HepG2 (cell line): Measurements from ENCODE around the gene RNF135. TPM values are rescaled to one million over a fixed set of nuclear protein-coding genes. Genes with fewer than 3 reads are reported as not detected.

ENCODE experiments used
- ATAC-seq: fragments of 200-7000 bp; cut with Tn5 transposase; 3 replicates; pipeline ENCODE4 v1.9.1; 2020; ENCODE audit warnings: mild to moderate bottlenecking, moderate library complexity
- BruUV-seq: library from RNA; stranded (reverse); fragments of 400-500 nt; replicated peaks from 2 replicates; lab custom pipeline; 2021; lab: Mats Ljungman, UMichigan
- CTCF ChIA-PET: fragments of 300-600 bp; formaldehyde crosslinking; extraction: SDS; loops from one replicate; lab custom pipeline; 2021; ENCODE audit warnings: low total read pairs, inconsistent platforms, low intra/inter-chr PET ratio; lab: Yijun Ruan, JAX
- POLR2A ChIA-PET: fragments of 350-600 bp; sonication (Branson Sonifier 250); formaldehyde crosslinking; loops from one replicate; lab custom pipeline; 2020; ENCODE audit warnings: antibody characterized with exemption, inconsistent platforms; lab: Yijun Ruan, JAX
- DNase-seq: peaks from one replicate; pipeline ENCODE4 v3.0.0-alpha.2; 2015; ENCODE audit warnings: low spot score
- FAIRE-seq: peaks from 3 replicates; lab custom pipeline; 2011; peaks lifted over from hg19 to GRCh38; lab: Jason Lieb, UNC
- H2AFZ ChIP-seq: one replicate; pipeline ENCODE4 v1.6.1; 2011; ENCODE audit warnings: low read length, inconsistent platforms
- H3K27ac ChIP-seq: fragments of 300-600 bp; 3 replicates; pipeline ENCODE4 v1.8.0; 2011; ENCODE audit warnings: mixed run types, mild to moderate bottlenecking, mixed read lengths, low read length, inconsistent platforms; ENCODE audit not compliant: insufficient read depth; ENCODE audit errors: extremely low read length
- H3K27me3 ChIP-seq, 2 experiments: fragments of 200-600 bp in 1 of 2; 2 replicates in 1 of 2; 3 replicates in 1 of 2; pipeline versions ENCODE4 v1.6.0 to v1.8.0; 2011; ENCODE audit warnings: low read length in 2 of 2, mild to moderate bottlenecking in 2 of 2, moderate library complexity in 2 of 2, inconsistent platforms in 1 of 2; ENCODE audit not compliant: insufficient read depth in 2 of 2, control insufficient read depth in 1 of 2
- H3K36me3 ChIP-seq, 2 experiments: fragments of 200-600 bp in 1 of 2; replicated peaks in 1 of 2; 2 replicates in 1 of 2; 3 replicates in 1 of 2; pipeline versions ENCODE4 v1.5.1 to v1.8.0; 2011; ENCODE audit warnings: low read length in 2 of 2, inconsistent platforms in 1 of 2; ENCODE audit not compliant: insufficient read depth in 2 of 2, control insufficient read depth in 1 of 2
- H3K4me1 ChIP-seq: 2 replicates; pipeline ENCODE4 v1.5.1; 2012; ENCODE audit warnings: low read length, inconsistent platforms; ENCODE audit not compliant: insufficient read depth
- H3K4me2 ChIP-seq: 2 replicates; pipeline ENCODE4 v1.6.0; 2011; ENCODE audit warnings: low read depth, low read length, inconsistent platforms
- H3K4me3 ChIP-seq, 3 experiments: fragments of 200-600 bp in 1 of 3; sonication (generic), shearing (Covaris generic) in 1 of 3; replicated peaks in 1 of 3; 2 replicates each; pipeline ENCODE4 v1.5.1; 2011 to 2016; ENCODE audit warnings: low read length in 3 of 3, inconsistent platforms in 2 of 3, low read depth in 2 of 3, mild to moderate bottlenecking in 2 of 3, control low read depth in 1 of 3, mixed read lengths in 1 of 3; ENCODE audit not compliant: insufficient read depth in 1 of 3
- H3K79me2 ChIP-seq: one replicate; pipeline ENCODE4 v1.6.1; 2011; ENCODE audit warnings: low read length, inconsistent platforms; ENCODE audit not compliant: insufficient read depth
- H3K9ac ChIP-seq: 2 replicates; pipeline ENCODE4 v1.6.0; 2011; ENCODE audit warnings: mild to moderate bottlenecking, low read depth, low read length, inconsistent platforms; ENCODE audit not compliant: insufficient read depth
- H3K9me3 ChIP-seq: 2 replicates; pipeline ENCODE4 v1.5.1; 2012; ENCODE audit warnings: mild to moderate bottlenecking, low read length
- H4K20me1 ChIP-seq: 2 replicates; pipeline ENCODE4 v1.6.0; 2011; ENCODE audit warnings: inconsistent platforms, mild to moderate bottlenecking, low read length, moderate library complexity; ENCODE audit not compliant: insufficient read depth
- BCL6 ChIP-seq: IDR thresholded peaks from 2 replicates; pipeline ENCODE4 v1.6.1; 2016; ENCODE audit warnings: missing genetic modification reagents, missing compliant biosample characterization
- DNMT3B ChIP-seq: conservative IDR thresholded peaks from 2 replicates; pipeline ENCODE4 v1.6.1; 2016; ENCODE audit warnings: missing biosample characterization, control low read depth
- GMEB2 ChIP-seq: IDR thresholded peaks from 2 replicates; pipeline ENCODE4 v1.6.1; 2016; ENCODE audit warnings: missing biosample characterization, missing genetic modification reagents, low read depth
- SUZ12 ChIP-seq: fragments of 150-350 bp; IDR thresholded peaks from 2 replicates; pipeline ENCODE4 v1.6.1; 2014; ENCODE audit warnings: low read depth, low read length
- ZNF10 ChIP-seq: sonication (generic); formaldehyde crosslinking; IDR thresholded peaks from 2 replicates; pipeline ENCODE4 v1.4.0; 2020; ENCODE audit warnings: mild to moderate bottlenecking, low read depth, missing genetic modification reagents, borderline replicate concordance
- ZNF281 ChIP-seq: sonication (generic); formaldehyde crosslinking; IDR thresholded peaks from 2 replicates; pipeline ENCODE4 v1.4.0; 2020; ENCODE audit warnings: missing genetic modification reagents, borderline replicate concordance
- ZNF501 ChIP-seq: sonication (generic); formaldehyde crosslinking; IDR thresholded peaks from 2 replicates; pipeline ENCODE4 v1.5.1; 2020; ENCODE audit warnings: mild to moderate bottlenecking, moderate library complexity, missing genetic modification reagents
- ZNF629 ChIP-seq: sonication (generic); formaldehyde crosslinking; conservative IDR thresholded peaks from 2 replicates; pipeline ENCODE4 v1.5.0; 2020; ENCODE audit warnings: missing genetic modification reagents
- ZNF660 ChIP-seq: sonication (generic); formaldehyde crosslinking; IDR thresholded peaks from 2 replicates; pipeline ENCODE4 v1.5.1; 2020; ENCODE audit warnings: mild to moderate bottlenecking, low read depth, missing genetic modification reagents, borderline replicate concordance
- ZNF768 ChIP-seq: sonication (generic); formaldehyde crosslinking; IDR thresholded peaks from 2 replicates; pipeline ENCODE4 v1.4.0; 2020; ENCODE audit warnings: missing genetic modification reagents
- WGBS: methylation state at CpG from one replicate; pipeline ENCODE4 v1.1.6; 2017; ENCODE audit warnings: low lambda C conversion rate; 5-methylcytosine and 5-hydroxymethylcytosine counted together
- in situ Hi-C: cut with HindIII; loops from 2 replicates; pipeline ENCODE4 v1.10.0; 2017; ENCODE audit warnings: low pct_unique_long_range_greater_than_20kb; ENCODE audit not compliant: extremely low pct_ligation_motif_present
- intact Hi-C: fragments of 100-400 bp; cut with micrococcal nuclease; formaldehyde crosslinking; loops from one replicate; pipeline ENCODE4 v1.10.0; 2022; ENCODE audit not compliant: unreplicated experiment
- polyA plus RNA-seq, 8 experiments: library from polyadenylated mRNA; depleted of rRNA in 3 of 8; stranded (reverse) in 7 of 8; unstranded in 1 of 8; fragments of >200 nt; fragmentation: Illumina TruSeq in 4 of 8; extraction: Trizol in 4 of 8; gene quantifications; 2 replicates each; pipeline versions ENCODE4 v1.2.1 to v1.2.3, GENCODE V29; 2011 to 2016; ENCODE audit warnings: low read depth in 4 of 8, missing spikeins in 1 of 8, mixed read lengths in 1 of 8; ENCODE audit not compliant: insufficient read depth in 1 of 8
- total RNA-seq, 5 experiments: library from RNA; depleted of rRNA; stranded (reverse); fragments of >200 nt; fragmentation: Illumina TruSeq; extraction: Trizol; gene quantifications; 2 replicates each; pipeline ENCODE4 v1.2.3, GENCODE V29; 2016; ENCODE audit warnings: low read depth in 1 of 5
- TF ChIP-seq, protein P1 (sequence below): sonication (generic); formaldehyde crosslinking; IDR thresholded peaks from 2 replicates; pipeline ENCODE4 v1.4.0; 2020; ENCODE audit warnings: missing genetic modification reagents

Gene RNF135
- total and polyA plus RNA-seq, 2 of the 13 experiments (the other 11 are each of a cell fraction or from before 2014, with no cell fraction given), result not detected

GRCh38 chr17:30926516-30926915, 44.3 kb upstream of the RNF135 start:
- Histone ChIP-seq H3K27ac (no peak overlapping the region), H3K36me3 (no peaks in the 10 kb centered on the region), H3K27me3 (peaks cover 0 to 6% of the 10 kb centered on the region in 2 experiments; a peak in 2 of 5 replicates), H3K4me1 (peaks cover 21% of the 10 kb centered on the region), H3K4me3 (no peak overlapping the region), H3K4me2 (no peak overlapping the region), H2AFZ (no peak overlapping the region), H4K20me1 (no peaks in the 10 kb centered on the region), H3K79me2 (no peaks in the 10 kb centered on the region), H3K9me3 (no peaks in the 10 kb centered on the region), H3K9ac (no peak overlapping the region)
- DNase-seq (no peak), ATAC-seq (no peak), FAIRE-seq (no peak)
- POLR2A ChIA-PET, result no interaction called here
- in situ Hi-C loops, result no loop called here
- no TSS peak for BruUV-seq
- WGBS, result 68% methylated on average over 6 of the region's 6 CpGs
- TF ChIP-seq ZNF629 (0 out of 2 replicates have a peak, but pooled peaks have one; percentile 17), ZNF768 (no peak), SUZ12 (no peak), DNMT3B (CRISPR knock-in tag) (no peak), GMEB2 (no peak)
- CTCF ChIA-PET, result no interaction called here
- intact Hi-C loops, result no loop called here

DNA sequence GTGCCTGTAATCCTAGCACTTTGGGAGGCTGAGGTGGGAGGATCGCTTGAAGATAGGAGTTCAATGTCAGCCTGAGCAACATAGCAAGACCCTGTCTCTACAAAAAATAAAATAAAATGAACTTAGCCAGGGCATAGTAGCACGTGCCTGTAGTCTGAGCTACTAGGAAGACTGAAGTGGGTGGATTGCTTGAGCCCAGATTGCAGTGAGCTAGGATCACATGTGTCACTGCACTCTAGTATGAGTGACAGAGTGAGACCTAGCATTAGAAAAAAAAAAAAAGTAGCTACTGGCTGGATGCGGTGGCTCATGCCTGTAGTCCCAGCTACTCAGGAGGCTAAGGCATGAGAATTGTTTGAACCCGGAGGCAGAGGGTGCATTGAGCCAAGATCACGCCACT, 43.1 kb upstream of the RNF135 start:
- H3K4me1 ChIP-seq, result peaks cover 19% of the 10 kb centered on the region
- FAIRE-seq (no peak), ATAC-seq (no peak), DNase-seq (no peak)
- no peak overlapping the region for H3K27ac ChIP-seq
- CTCF ChIA-PET, result no interaction called here
- H2AFZ ChIP-seq, result no peak overlapping the region
- POLR2A ChIA-PET, result no interaction called here
- no peaks in the 10 kb centered on the region for H4K20me1 ChIP-seq
- intact Hi-C loops, result no loop called here
- in situ Hi-C loops, result no loop called here
- no peak overlapping the region for H3K9ac ChIP-seq
- H3K27me3 ChIP-seq, result peaks cover 0 to 3% of the 10 kb centered on the region in 2 experiments; a peak in 1 of 5 replicates
- no peaks in the 10 kb centered on the region for H3K36me3 ChIP-seq
- H3K4me3 ChIP-seq, result no peak overlapping the region
- 88% methylated on average over 5 of the region's 5 CpGs for WGBS
- H3K4me2 ChIP-seq, result no peak overlapping the region
- no TSS peak for BruUV-seq
- H3K79me2 ChIP-seq, result no peaks in the 10 kb centered on the region
- H3K9me3 ChIP-seq, result no peaks in the 10 kb centered on the region
- TF ChIP-seq ZNF660 (CRISPR knock-in tag) (no peak), ZNF501 (CRISPR knock-in tag) (no peak), BCL6 (CRISPR knock-in tag) (no peak), ZNF10 (CRISPR knock-in tag) (no peak), ZNF281 (CRISPR knock-in tag) (no peak)
- TF ChIP-seq, protein P1, sequence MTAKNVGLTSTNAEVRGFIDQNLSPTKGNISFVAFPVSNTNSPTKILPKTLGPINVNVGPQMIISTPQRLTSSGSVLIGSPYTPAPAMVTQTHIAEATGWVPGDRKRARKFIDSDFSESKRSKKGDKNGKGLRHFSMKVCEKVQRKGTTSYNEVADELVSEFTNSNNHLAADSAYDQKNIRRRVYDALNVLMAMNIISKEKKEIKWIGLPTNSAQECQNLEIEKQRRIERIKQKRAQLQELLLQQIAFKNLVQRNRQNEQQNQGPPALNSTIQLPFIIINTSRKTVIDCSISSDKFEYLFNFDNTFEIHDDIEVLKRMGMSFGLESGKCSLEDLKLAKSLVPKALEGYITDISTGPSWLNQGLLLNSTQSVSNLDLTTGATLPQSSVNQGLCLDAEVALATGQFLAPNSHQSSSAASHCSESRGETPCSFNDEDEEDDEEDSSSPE (CRISPR knock-in tag), result no peak
